ENCODE results near the gene RAB6B. TPM values are rescaled to one million over a fixed set of nuclear protein-coding genes. Genes with fewer than 3 reads are reported as not detected.

Gene RAB6B
- total RNA-seq, 3 donors from 2014 or later = 1.8 to 3.9 (median 3.4) TPM

- no peaks in the 10 kb centered on the region for H3K9me3 ChIP-seq
- intact Hi-C loops (cut with DNase I; ENCODE audit: low total_unique reads) = loop anchor here (10.0 kb wide), 1 partner anchor 278 kb away; no protein-coding TSS in a partner anchor
- H3K4me1 ChIP-seq = peaks cover 0 to 5% of the 10 kb centered on the region in 2 donors
- no peak for TF ChIP-seq CTCF (IDR thresholded peaks at IDR 0.05)
- TF ChIP-seq POLR2A (IDR thresholded peaks at IDR 0.05) = no peak
- H3K36me3 ChIP-seq = no peaks in the 10 kb centered on the region
- H3K4me3 ChIP-seq = peak overlapping the region; percentile 47 to 87 (median 54)
- H3K27ac ChIP-seq = no peak overlapping the region
- DNase-seq (ENCODE audit: low spot score in 2 of 2) = no peak
- H3K27me3 ChIP-seq = no peaks in the 10 kb centered on the region
These were observed 31.3 kb upstream of the RAB6B start for GRCh38 chr3:133926736-133927539.

- peaks cover 0 to 5% of the 10 kb centered on the region in 2 donors for H3K4me1 ChIP-seq
- no peak for DNase-seq (ENCODE audit: low spot score in 2 of 2)
- no peaks in the 10 kb centered on the region for H3K9me3 ChIP-seq
- no peaks in the 10 kb centered on the region for H3K27me3 ChIP-seq
- TF ChIP-seq POLR2A (IDR thresholded peaks at IDR 0.05) = no peak
- no peak for TF ChIP-seq POLR2AphosphoS5 (IDR thresholded peaks at IDR 0.05)
- no peak for TF ChIP-seq CTCF (IDR thresholded peaks at IDR 0.05)
- no peak overlapping the region for H3K4me3 ChIP-seq
- intact Hi-C loops (cut with DNase I; ENCODE audit: low total_unique reads) = loop anchor here (10.0 kb wide), 1 partner anchor 279 kb away; no protein-coding TSS in a partner anchor
- H3K36me3 ChIP-seq = no peaks in the 10 kb centered on the region
- no peak overlapping the region for H3K27ac ChIP-seq
These were observed 30.5 kb upstream of the RAB6B start for GRCh38 chr3:133925960-133926735.

- no peak overlapping the region for H3K27ac ChIP-seq
- intact Hi-C loops (cut with DNase I; ENCODE audit: low total_unique reads) = loop anchor here (10.0 kb wide), 1 partner anchor 281 kb away; no protein-coding TSS in a partner anchor
These were observed 28.4 kb upstream of the RAB6B start for GRCh38 chr3:133924041-133924440.

GRCh38 chr3:133921592-133921991, 25.9 kb upstream of the RAB6B start:
- H3K4me3 ChIP-seq = no peak overlapping the region
- DNase-seq (ENCODE audit: low spot score in 2 of 2) = no peak
- H3K27ac ChIP-seq = no peak overlapping the region
- intact Hi-C loops (cut with DNase I; ENCODE audit: low total_unique reads) = loop anchor here (10.0 kb wide), 1 partner anchor 283 kb away; no protein-coding TSS in a partner anchor
- no peaks in the 10 kb centered on the region for H3K4me1 ChIP-seq
- no peaks in the 10 kb centered on the region for H3K36me3 ChIP-seq
- TF ChIP-seq CTCF (IDR thresholded peaks at IDR 0.05) = no peak
- TF ChIP-seq POLR2AphosphoS5 (IDR thresholded peaks at IDR 0.05) = no peak
- TF ChIP-seq POLR2A (IDR thresholded peaks at IDR 0.05) = no peak
- H3K9me3 ChIP-seq = no peaks in the 10 kb centered on the region
- no peaks in the 10 kb centered on the region for H3K27me3 ChIP-seq

More at GRCh38 chr3:133924041-133924440, 28.4 kb upstream of the RAB6B start:
- Histone ChIP-seq H3K27me3 (no peaks in the 10 kb centered on the region), H3K4me1 (peaks cover 0 to 5% of the 10 kb centered on the region in 2 donors), H3K9me3 (no peaks in the 10 kb centered on the region), H3K4me3 (no peak overlapping the region), H3K36me3 (no peaks in the 10 kb centered on the region)
- no peak for DNase-seq (ENCODE audit: low spot score in 2 of 2)
- TF ChIP-seq CTCF (IDR thresholded peaks at IDR 0.05) (no peak), POLR2AphosphoS5 (IDR thresholded peaks at IDR 0.05) (no peak), POLR2A (IDR thresholded peaks at IDR 0.05) (no peak)

Data from breast epithelium (tissue), 4 donors.